Aorta (tissue), 5 donors: ENCODE measurements around the gene MSI2. TPM values are rescaled to one million over a fixed set of nuclear protein-coding genes. Genes with fewer than 3 reads are reported as not detected.

Experiments
- ATAC-seq: fragments of 200-7000 bp; cut with Tn5 transposase; one replicate; pipeline ENCODE4 v1.9.1; 2022; ENCODE audit warnings: moderate library complexity; ENCODE audit not compliant: low FRiP score
- DNase-seq, 2 donors: peaks; one replicate each; pipeline ENCODE4 v3.0.0-alpha.2; 2020
- H3K27ac ChIP-seq, 2 donors: one replicate each; pipeline ENCODE4 v1.5.1; 2013; ENCODE audit warnings: low read length in 2 of 2, mild to moderate bottlenecking in 2 of 2, moderate library complexity in 2 of 2, control low read depth in 1 of 2, inconsistent platforms in 1 of 2, low read depth in 1 of 2
- H3K27me3 ChIP-seq, 2 donors: one replicate each; pipeline ENCODE4 v1.6.1; 2013; ENCODE audit warnings: control low read depth in 1 of 2, low read length in 1 of 2, mild to moderate bottlenecking in 1 of 2, moderate library complexity in 1 of 2; ENCODE audit not compliant: insufficient read depth in 2 of 2, control insufficient read depth in 1 of 2
- H3K36me3 ChIP-seq, 2 donors: one replicate each; pipeline ENCODE4 v1.6.1; 2013; ENCODE audit warnings: control low read depth in 1 of 2, low read length in 1 of 2, mild to moderate bottlenecking in 1 of 2; ENCODE audit not compliant: insufficient read depth in 2 of 2, control insufficient read depth in 1 of 2
- H3K4me1 ChIP-seq, 2 donors: one replicate each; pipeline ENCODE4 v1.6.1; 2013; ENCODE audit warnings: low read length in 2 of 2, control low read depth in 1 of 2, mild to moderate bottlenecking in 1 of 2, moderate library complexity in 1 of 2; ENCODE audit not compliant: insufficient read depth in 2 of 2, control insufficient read depth in 1 of 2
- H3K4me3 ChIP-seq, 2 donors: one replicate each; pipeline ENCODE4 v1.5.1; 2013; ENCODE audit warnings: low read length in 2 of 2, control low read depth in 1 of 2, mild to moderate bottlenecking in 1 of 2
- H3K9me3 ChIP-seq: one replicate; pipeline ENCODE4 v1.6.1; 2013; ENCODE audit warnings: mild to moderate bottlenecking, low read length; ENCODE audit not compliant: control insufficient read depth
- WGBS, 2 donors: extraction: QIAGEN DNeasy Blood & Tissue Kit; methylation state at CpG; one replicate each; pipeline ENCODE4 v1.1.7; 2013; 5-methylcytosine and 5-hydroxymethylcytosine counted together
- intact Hi-C, 2 donors: fragments of 100-400 bp; cut with DNase I; formaldehyde crosslinking; loops; one replicate each; pipeline versions ENCODE4 v1.14.2 to v1.15.0; 2022
- polyA plus RNA-seq, 2 donors: library from polyadenylated mRNA; stranded (reverse); fragments of 200-250 nt; gene quantifications; one replicate each; pipeline ENCODE4 v1.2.3, GENCODE V29; 2013
- total RNA-seq, 2 donors: library from RNA; stranded (reverse); fragmentation: NEBNext Ultra II Directional; extraction: Animal tissue kit (Norgen Biotek cat#: 25700); gene quantifications; one replicate each; pipeline ENCODE4 v1.2.1, GENCODE V29; 2021
- donor health status: healthy with polysubstance abuse.
- donor health status: Bipolar disorder and iron deficiency.
- donor health status: DM: no; HTN: no; CAD: no.
- donor health status: DM: no; HTN: no; CAD: no.
- donor health status: DM: yes; HTN: yes; CAD: no.

Gene MSI2
- total and polyA plus RNA-seq, 4 donors: 9.3 to 48.2 (median 29.1) TPM

DNA sequence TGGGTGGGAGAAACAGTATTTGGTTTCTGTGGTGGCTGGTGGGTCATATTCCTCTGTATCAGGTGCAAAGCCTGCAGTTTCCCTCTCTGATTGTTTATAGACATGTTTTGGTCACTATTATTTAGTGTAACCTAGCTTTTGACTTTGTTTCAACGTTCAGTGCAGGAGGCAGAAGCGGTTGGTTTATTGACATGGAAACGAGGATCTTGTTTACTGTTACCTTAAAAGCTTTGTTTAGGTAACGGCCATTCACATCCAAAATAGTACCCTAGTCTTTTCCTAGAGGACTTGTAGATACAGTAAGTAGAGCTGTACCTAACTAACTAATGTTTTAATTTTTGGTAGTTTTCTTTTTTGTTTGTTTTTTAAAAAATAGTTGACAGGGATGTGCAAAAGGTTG is 3.5 kb downstream of the MSI2 start:
- DNase-seq (no peak), ATAC-seq (no peak)
- no peak overlapping the region for H3K27ac ChIP-seq
- 86 to 87% methylated on average over 4 of the region's 4 CpGs for WGBS, 2 donors
- no peaks in the 10 kb centered on the region for H3K9me3 ChIP-seq
- no peaks in the 10 kb centered on the region for H3K27me3 ChIP-seq
- H3K4me1 ChIP-seq: peaks cover 2% of the 10 kb centered on the region in 2 donors
- no peaks in the 10 kb centered on the region for H3K36me3 ChIP-seq
- H3K4me3 ChIP-seq: no peak overlapping the region
- intact Hi-C loops: loop anchor here (5.0 to 10.0 kb wide), 4 partner anchors 185 to 412 kb away; no protein-coding TSS in a partner anchor

DNA sequence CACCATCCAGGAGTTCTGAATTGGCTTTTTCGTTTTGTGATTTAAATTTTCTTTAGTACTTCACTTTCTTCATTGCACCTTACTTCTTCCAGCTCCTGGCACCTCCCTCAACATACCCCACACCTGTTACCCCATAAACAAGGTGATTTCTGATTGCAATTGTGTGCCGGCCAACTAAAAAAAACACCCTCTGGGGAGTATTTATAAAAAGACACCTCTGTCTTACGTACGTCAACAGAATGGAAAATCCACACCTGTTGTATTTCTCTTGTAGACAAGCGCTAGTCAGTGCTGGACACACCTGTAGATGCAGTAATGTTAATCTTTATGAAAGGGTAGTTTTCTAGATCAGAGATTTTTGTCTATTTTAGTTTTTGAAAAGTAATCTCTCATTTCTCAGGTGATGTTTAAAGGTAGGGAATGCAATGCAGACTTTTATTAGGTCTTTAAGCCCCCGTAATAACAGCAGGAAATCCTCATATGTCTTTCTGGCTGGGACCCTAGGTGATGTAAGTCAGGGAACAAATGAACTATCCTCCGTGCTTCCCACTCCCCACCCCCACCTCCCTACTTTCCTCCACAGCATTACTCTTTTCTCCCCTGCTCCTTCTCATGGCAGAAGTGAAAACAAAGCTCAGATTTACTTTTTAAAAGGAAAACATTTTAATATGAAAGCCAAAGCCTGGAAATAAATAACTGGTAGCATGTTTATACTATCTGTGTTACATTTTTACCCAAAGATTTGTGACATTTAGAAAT is 4.2 kb downstream of the MSI2 start:
- DNase-seq: no peak
- 88 to 94% methylated on average over 7 of the region's 7 CpGs for WGBS, 2 donors
- peaks cover 0 to under 1% of the 10 kb centered on the region in 2 donors for H3K36me3 ChIP-seq
- no peak for ATAC-seq
- intact Hi-C loops: no loop called here
- no peaks in the 10 kb centered on the region for H3K9me3 ChIP-seq
- peaks cover 0 to 2% of the 10 kb centered on the region in 2 donors for H3K4me1 ChIP-seq
- H3K27ac ChIP-seq: no peak overlapping the region
- no peak overlapping the region for H3K4me3 ChIP-seq
- H3K27me3 ChIP-seq: no peaks in the 10 kb centered on the region

DNA sequence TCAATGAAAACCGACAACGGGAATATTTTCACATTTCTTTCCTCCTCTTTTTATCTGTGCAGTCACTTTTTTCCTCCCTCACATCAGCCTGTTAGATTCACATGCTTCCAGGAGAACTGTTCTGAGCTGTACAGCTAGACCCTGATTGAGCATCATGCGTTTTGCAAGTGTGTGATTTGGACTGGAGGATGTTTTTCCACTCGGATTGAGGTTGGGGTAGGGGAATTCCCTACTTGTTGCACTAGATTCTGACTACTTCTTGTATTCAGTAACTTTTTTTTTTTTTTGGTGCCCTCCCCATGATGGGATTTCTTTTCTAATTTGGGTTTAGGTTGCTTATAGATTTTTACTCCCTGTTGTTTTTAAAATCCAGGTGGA is 4.8 kb downstream of the MSI2 start:
- ATAC-seq: no peak

DNA sequence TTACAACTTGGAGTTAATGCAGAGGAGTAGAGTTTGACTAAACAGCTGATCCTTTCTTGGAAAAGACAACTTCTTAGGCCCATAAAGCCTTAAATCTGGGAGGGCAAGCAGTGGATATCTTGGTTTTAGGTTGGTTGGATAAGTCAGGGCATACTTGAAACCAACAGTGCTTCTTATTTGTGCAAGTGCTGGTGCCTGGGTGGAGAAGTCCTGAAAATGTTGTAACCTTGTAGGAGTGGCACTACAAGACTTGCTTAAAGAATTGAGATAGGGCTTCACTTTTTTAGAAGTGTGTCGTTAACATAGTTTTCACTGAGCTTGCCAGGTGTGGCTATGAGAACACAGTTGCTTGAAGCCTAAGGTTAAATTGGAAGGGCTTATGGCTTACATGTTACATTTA is 6.2 kb downstream of the MSI2 start:
- intact Hi-C loops: no loop called here
- Histone ChIP-seq H3K27ac (no peak overlapping the region), H3K4me3 (no peak overlapping the region), H3K9me3 (no peaks in the 10 kb centered on the region), H3K36me3 (peaks cover 0 to 3% of the 10 kb centered on the region in 2 donors), H3K4me1 (peaks cover 0 to 2% of the 10 kb centered on the region in 2 donors), H3K27me3 (no peaks in the 10 kb centered on the region)
- DNase-seq (no peak), ATAC-seq (no peak)
- 90 to 96% methylated on average over 1 of the region's 1 CpG for WGBS, 2 donors

More for the DNA sequence above, 4.8 kb downstream of the MSI2 start:
- intact Hi-C loops: no loop called here
- Histone ChIP-seq H3K36me3 (peaks cover 0 to 3% of the 10 kb centered on the region in 2 donors), H3K9me3 (no peaks in the 10 kb centered on the region), H3K4me1 (peaks cover 0 to 2% of the 10 kb centered on the region in 2 donors), H3K27ac (no peak overlapping the region), H3K27me3 (no peaks in the 10 kb centered on the region), H3K4me3 (no peak overlapping the region)
- 44 to 49% methylated on average over 4 of the region's 4 CpGs for WGBS, 2 donors
- no peak for DNase-seq

DNA sequence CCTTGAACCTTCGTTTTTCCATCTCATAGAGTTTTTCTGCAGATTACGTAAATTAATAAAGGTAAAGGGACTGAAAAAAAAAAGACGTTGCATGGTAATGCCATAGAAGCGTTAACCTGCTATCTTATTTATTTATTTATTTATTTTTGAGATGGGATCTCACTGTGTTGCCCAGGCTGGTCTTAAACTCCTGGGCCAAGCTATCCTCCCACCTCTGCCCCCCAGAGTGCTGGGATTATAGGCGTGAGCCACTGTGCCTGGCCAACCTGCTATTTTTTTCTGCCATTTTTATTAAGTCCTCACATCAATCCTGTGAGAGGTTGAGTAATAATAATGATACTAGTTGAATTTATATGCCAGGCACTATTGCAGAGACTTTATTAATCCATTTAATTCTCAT is 7.9 kb downstream of the MSI2 start:
- no peaks in the 10 kb centered on the region for H3K9me3 ChIP-seq
- no peaks in the 10 kb centered on the region for H3K27me3 ChIP-seq
- peaks cover 0 to 2% of the 10 kb centered on the region in 2 donors for H3K4me1 ChIP-seq
- WGBS, 2 donors: 96 to 99% methylated on average over 5 of the region's 5 CpGs
- DNase-seq: no peak
- ATAC-seq: no peak
- intact Hi-C loops: no loop called here
- peaks cover 3% of the 10 kb centered on the region in 2 donors for H3K36me3 ChIP-seq
- no peak overlapping the region for H3K4me3 ChIP-seq
- H3K27ac ChIP-seq: no peak overlapping the region

DNA sequence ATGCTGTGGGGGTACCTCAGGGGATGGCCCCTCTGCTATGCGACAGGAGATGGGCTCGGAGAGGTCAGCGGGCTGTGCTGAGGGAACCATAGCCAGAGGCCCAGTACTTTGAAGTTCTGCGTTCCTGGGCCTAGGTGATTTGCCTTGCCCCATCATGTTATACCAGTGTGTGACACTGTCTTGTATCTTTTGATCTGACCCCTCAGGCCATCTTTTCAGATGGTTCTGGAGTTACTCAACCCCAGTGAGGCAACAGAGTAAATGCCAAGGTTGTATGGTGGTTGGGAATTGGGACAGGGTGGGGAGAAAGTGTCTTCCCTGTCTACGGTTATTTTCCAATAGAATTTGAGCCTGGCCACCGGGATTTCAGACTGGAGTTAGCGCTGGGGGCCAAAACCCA is 8.5 kb downstream of the MSI2 start:
- peaks cover 3 to 7% of the 10 kb centered on the region in 2 donors for H3K36me3 ChIP-seq

DNA sequence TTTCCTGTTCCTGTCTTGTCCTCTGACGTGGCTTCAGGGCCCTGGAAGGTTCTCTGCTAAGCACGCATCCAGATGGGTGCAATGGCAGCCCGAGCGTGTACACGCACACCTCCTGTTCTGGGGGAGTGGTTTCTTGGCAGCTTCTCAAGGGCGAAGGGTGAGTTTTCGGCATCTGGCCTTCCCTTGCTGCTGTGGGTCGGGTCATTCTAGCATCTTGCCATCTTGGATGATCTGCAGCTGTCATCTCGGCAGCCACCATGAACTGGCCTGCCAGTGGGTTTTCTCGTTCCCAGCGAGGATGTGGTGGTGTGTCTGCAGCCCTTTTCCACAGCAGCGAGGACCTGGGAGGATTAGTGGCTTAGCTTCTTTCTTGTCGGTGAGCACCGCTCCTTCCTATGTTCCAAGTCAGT is 10.6 kb downstream of the MSI2 start:
- WGBS, 2 donors: 91 to 95% methylated on average over 14 of the region's 14 CpGs
- Histone ChIP-seq H3K36me3 (peaks cover 3 to 7% of the 10 kb centered on the region in 2 donors), H3K27ac (no peak overlapping the region), H3K4me3 (no peak overlapping the region), H3K4me1 (no peaks in the 10 kb centered on the region), H3K27me3 (no peaks in the 10 kb centered on the region), H3K9me3 (no peaks in the 10 kb centered on the region)
- intact Hi-C loops: no loop called here
- DNase-seq (no peak), ATAC-seq (no peak)

More for the DNA sequence above, 8.5 kb downstream of the MSI2 start:
- ATAC-seq: no peak
- intact Hi-C loops: no loop called here
- H3K27me3 ChIP-seq: no peaks in the 10 kb centered on the region
- WGBS, 2 donors: 95 to 96% methylated on average over 7 of the region's 7 CpGs
- DNase-seq: no peak
- no peaks in the 10 kb centered on the region for H3K4me1 ChIP-seq
- H3K9me3 ChIP-seq: no peaks in the 10 kb centered on the region
- H3K4me3 ChIP-seq: no peak overlapping the region
- H3K27ac ChIP-seq: no peak overlapping the region

DNA sequence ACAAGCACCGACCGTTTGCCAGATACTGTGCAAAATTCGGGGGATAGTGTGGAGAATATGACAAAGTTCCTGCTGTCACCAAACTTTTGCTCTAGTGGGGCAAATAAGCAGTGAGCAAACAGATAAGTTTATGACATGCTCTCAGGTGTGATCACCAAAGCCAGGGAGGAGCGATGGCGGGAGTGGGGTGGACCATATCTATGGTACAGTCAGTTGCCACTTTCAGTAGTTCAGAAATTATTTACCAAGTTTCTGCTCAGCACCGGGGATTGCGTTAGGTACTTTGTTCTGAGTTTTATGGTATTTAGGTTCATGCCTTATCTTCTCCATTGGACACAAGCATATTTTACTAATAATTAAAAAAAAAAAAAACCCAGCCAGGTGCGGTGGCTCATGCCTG is 11.9 kb downstream of the MSI2 start:
- intact Hi-C loops: no loop called here
- Histone ChIP-seq H3K36me3 (peaks cover 3 to 7% of the 10 kb centered on the region in 2 donors), H3K27ac (no peak overlapping the region), H3K4me1 (no peaks in the 10 kb centered on the region), H3K4me3 (no peak overlapping the region), H3K9me3 (no peaks in the 10 kb centered on the region), H3K27me3 (no peaks in the 10 kb centered on the region)
- DNase-seq: no peak
- 93 to 96% methylated on average over 8 of the region's 8 CpGs for WGBS, 2 donors
- no peak for ATAC-seq

DNA sequence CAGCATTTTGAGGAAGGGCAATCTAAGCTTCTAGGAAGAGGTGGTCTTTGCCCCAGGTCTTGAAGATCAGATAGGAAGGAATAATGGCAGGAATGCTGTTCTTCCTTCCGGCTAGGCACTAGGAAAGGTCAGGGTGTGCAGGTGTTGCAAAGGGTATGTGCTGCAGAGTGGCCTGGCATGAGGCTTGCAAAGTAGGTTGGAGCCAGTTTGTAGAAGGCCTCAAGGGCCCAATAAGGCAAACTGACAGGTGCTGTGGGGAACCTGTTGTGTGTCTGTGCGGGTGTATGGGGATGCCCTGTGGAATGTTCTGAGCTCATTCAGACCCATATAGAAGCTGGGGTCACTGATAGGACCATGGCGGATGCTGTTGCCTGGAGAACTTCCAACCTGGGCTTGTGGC is 12.7 kb downstream of the MSI2 start:
- no peak for ATAC-seq
- Histone ChIP-seq H3K4me3 (no peak overlapping the region), H3K36me3 (peaks cover 3 to 7% of the 10 kb centered on the region in 2 donors), H3K27me3 (no peaks in the 10 kb centered on the region), H3K4me1 (no peaks in the 10 kb centered on the region), H3K27ac (no peak overlapping the region), H3K9me3 (no peaks in the 10 kb centered on the region)
- WGBS, 2 donors: 92 to 98% methylated on average over 3 of the region's 3 CpGs
- intact Hi-C loops: no loop called here
- DNase-seq: no peak
